ENCODE measurements around the gene ZNF664. TPM values are rescaled to one million over a fixed set of nuclear protein-coding genes. Genes with fewer than 3 reads are reported as not detected.

Gene ZNF664
- total RNA-seq, 2 experiments from 2014 or later = 54.4 to 56.8 TPM

DNA sequence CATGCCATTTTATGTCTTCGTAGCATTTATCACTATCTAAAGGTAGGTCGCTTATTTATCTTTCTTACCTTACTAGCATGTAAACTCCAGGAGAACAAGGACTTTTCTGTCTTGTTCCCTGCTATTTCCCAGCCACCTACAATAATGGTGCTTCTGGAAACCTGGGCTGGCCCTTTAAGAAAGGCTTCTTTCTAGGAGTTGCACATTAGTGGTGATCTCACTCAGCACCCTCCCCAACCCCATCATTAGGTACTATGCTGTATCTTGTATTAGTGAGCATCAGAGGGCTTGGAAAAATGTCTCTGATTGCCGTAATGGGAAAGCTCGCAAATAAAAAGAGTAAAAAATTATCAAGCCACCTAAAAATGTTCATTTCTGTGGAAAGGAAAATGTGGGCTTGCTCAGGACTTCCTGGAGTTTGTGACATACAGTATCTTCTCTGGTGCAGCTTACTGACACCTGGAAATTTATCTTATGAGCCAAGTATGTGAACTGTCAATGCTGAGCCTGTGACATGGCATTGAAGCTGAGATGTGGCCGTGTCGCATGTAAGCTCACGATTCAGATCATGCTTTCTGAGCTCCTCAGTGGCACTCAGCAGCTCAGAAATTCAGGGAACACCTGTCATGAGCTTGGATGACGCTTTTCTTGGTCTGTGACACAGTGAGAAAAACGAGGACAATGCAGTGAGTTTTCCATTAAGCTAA is 12.8 kb upstream of the ZNF664 start:
- Mint-ChIP-seq H3K27ac (no peak overlapping the region), H3K36me3 (peaks cover 2% of the 10 kb centered on the region), H3K27me3 (no peaks in the 10 kb centered on the region), H3K4me1 (no peaks in the 10 kb centered on the region), H3K4me3 (no peak overlapping the region), H3K9me3 (no peaks in the 10 kb centered on the region)
- no peak for DNase-seq

GRCh38 chr12:123960856-123961255 is 12.2 kb upstream of the ZNF664 start:
- DNase-seq = no peak
- H3K9me3 Mint-ChIP-seq = no peaks in the 10 kb centered on the region
- no peaks in the 10 kb centered on the region for H3K4me1 Mint-ChIP-seq
- no peak overlapping the region for H3K4me3 Mint-ChIP-seq
- H3K27ac Mint-ChIP-seq = no peak overlapping the region
- H3K36me3 Mint-ChIP-seq = peaks cover 2% of the 10 kb centered on the region
- H3K27me3 Mint-ChIP-seq = no peaks in the 10 kb centered on the region

- Mint-ChIP-seq H3K9me3 (no peaks in the 10 kb centered on the region), H3K27ac (no peak overlapping the region), H3K36me3 (no peaks in the 10 kb centered on the region), H3K4me3 (no peak overlapping the region), H3K4me1 (no peaks in the 10 kb centered on the region), H3K27me3 (no peaks in the 10 kb centered on the region)
- no peak for DNase-seq
Observed at GRCh38 chr12:123961585-123962345, 11.2 kb upstream of the ZNF664 start.

DNA sequence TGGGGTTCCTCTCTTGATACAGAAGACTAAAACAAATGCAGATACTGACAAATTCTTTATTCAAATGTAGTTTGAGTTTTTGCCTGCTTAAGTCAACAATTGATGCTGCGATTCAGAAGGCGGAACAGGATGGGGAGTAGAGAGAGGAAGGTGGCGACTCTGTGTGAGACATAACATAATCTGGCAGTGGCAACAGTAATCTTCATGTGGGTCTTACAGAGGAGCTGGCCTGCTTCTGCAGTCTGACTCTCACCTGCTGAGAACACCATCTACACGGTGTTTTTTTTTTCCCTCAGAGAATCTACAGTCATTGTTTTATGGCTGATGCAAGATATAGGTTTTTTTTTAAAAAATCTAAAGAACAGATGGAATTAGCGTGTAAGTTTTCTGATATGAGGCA is 10.5 kb upstream of the ZNF664 start:
- H3K9me3 Mint-ChIP-seq = no peaks in the 10 kb centered on the region
- no peaks in the 10 kb centered on the region for H3K4me1 Mint-ChIP-seq
- no peak overlapping the region for H3K4me3 Mint-ChIP-seq
- no peak for DNase-seq
- H3K27ac Mint-ChIP-seq = no peak overlapping the region
- no peaks in the 10 kb centered on the region for H3K36me3 Mint-ChIP-seq
- H3K27me3 Mint-ChIP-seq = no peaks in the 10 kb centered on the region

DNA sequence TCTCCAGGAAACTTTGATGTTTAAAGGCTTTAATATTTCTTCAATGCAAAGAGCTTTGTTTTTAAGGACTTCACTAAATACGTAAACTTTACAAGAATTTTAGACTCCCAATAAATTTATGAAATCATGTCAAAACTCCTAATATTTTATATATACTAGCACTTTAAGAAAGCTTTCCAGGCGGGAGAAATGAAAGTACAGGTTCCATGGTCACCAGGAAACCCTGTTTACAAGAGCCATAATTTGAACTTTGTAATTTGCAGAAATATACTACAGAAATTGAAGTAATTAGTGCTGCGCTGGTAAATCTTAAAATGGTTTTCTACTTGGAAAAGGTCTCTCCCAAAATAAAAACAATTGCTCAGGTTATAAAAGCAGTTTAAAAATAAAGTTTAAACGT is 9.2 kb upstream of the ZNF664 start:
- Mint-ChIP-seq H3K4me1 (no peaks in the 10 kb centered on the region), H3K9me3 (no peaks in the 10 kb centered on the region), H3K4me3 (no peak overlapping the region), H3K36me3 (no peaks in the 10 kb centered on the region), H3K27me3 (no peaks in the 10 kb centered on the region), H3K27ac (no peak overlapping the region)
- DNase-seq = no peak

DNA sequence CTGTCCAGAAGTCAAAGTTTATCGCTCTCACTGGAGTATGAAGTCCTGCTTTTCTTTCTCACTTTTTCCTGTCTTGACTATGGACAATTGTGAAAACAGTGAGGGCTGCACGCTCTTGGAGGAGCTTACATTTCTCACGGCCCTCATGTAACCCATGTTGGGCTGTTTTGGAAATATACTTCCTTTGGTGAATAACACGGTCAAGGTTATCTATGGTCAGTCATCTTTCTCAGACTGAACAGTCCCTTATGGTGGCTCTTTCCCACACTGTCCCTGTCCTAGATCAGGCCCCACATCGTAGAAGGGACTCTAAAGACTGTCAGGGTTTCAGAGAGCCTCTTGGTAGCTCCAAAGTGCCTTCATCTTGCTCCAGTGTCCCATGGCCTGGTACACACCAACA is 7.6 kb upstream of the ZNF664 start:
- no peak overlapping the region for H3K27ac Mint-ChIP-seq
- no peaks in the 10 kb centered on the region for H3K27me3 Mint-ChIP-seq
- H3K4me3 Mint-ChIP-seq = no peak overlapping the region
- peaks cover 9% of the 10 kb centered on the region for H3K4me1 Mint-ChIP-seq
- H3K36me3 Mint-ChIP-seq = no peaks in the 10 kb centered on the region
- no peak for DNase-seq
- H3K9me3 Mint-ChIP-seq = no peaks in the 10 kb centered on the region

DNA sequence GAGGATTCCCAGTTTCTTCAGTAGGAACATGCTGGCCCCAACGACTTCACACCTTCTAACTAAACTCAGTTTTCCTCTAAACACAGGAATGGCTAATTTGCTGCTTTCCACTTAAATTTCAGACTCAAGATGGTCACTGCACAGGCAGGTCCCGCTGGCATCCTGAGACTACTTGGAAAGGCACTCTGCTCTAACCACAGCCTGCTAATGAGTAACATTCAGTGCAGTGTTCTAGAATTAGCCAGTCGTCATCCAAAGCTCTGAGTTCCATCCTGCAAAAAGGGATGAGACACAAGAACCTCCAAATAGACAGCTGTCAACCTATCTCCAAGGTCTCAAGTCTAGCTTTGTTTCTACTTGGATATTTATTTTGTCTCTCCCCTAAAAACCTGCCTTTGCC is 6.4 kb upstream of the ZNF664 start:
- Mint-ChIP-seq H3K9me3 (no peaks in the 10 kb centered on the region), H3K27ac (no peak overlapping the region), H3K4me1 (peaks cover 14% of the 10 kb centered on the region), H3K36me3 (no peaks in the 10 kb centered on the region), H3K4me3 (no peak overlapping the region), H3K27me3 (no peaks in the 10 kb centered on the region)
- no peak for DNase-seq

- Mint-ChIP-seq H3K27ac (no peak overlapping the region), H3K9me3 (no peaks in the 10 kb centered on the region), H3K4me3 (no peak overlapping the region), H3K36me3 (no peaks in the 10 kb centered on the region), H3K4me1 (peaks cover 15% of the 10 kb centered on the region), H3K27me3 (no peaks in the 10 kb centered on the region)
- no peak for DNase-seq
Observed at GRCh38 chr12:123967121-123967586, 5.9 kb upstream of the ZNF664 start.

DNA sequence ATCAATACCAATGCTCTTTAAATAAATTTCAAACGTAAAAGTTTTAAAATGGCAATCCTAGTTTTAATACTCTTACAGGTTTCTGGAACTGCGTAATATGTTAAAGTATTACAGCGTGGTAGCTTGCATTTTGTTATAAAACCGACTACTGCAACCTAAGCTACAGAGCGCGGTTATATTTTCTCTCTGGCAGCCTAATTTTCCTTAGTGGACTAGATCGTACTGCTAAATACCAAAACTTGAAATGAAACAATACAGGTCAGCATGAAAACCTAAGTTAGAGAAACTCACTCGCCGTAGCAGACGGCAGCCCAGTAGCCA is 1.6 kb upstream of the ZNF664 start:
- peaks cover 30% of the 10 kb centered on the region for H3K4me1 Mint-ChIP-seq
- no peaks in the 10 kb centered on the region for H3K9me3 Mint-ChIP-seq
- H3K4me3 Mint-ChIP-seq = peak overlapping the region; percentile 89
- DNase-seq = no peak
- peak overlapping the region; percentile 54 for H3K27ac Mint-ChIP-seq
- no peaks in the 10 kb centered on the region for H3K27me3 Mint-ChIP-seq
- H3K36me3 Mint-ChIP-seq = peaks cover 11% of the 10 kb centered on the region

- no peaks in the 10 kb centered on the region for H3K9me3 Mint-ChIP-seq
- peak overlapping the region; percentile 54 for H3K27ac Mint-ChIP-seq
- DNase-seq = peak; percentile 39
- H3K4me3 Mint-ChIP-seq = peak overlapping the region; percentile 89
- H3K27me3 Mint-ChIP-seq = no peaks in the 10 kb centered on the region
- peaks cover 30% of the 10 kb centered on the region for H3K4me1 Mint-ChIP-seq
- H3K36me3 Mint-ChIP-seq = peaks cover 11% of the 10 kb centered on the region
Observed at GRCh38 chr12:123971770-123972456, 1.1 kb upstream of the ZNF664 start.

GRCh38 chr12:123973552-123974341 is 732 bp downstream of the ZNF664 start:
- Mint-ChIP-seq H3K27ac (peak overlapping the region; percentile 80), H3K4me1 (peaks cover 30% of the 10 kb centered on the region), H3K9me3 (no peaks in the 10 kb centered on the region), H3K27me3 (no peaks in the 10 kb centered on the region), H3K36me3 (peaks cover 13% of the 10 kb centered on the region), H3K4me3 (peak overlapping the region; percentile 92)
- peak; percentile 28 for DNase-seq

- Mint-ChIP-seq H3K27ac (no peak overlapping the region), H3K27me3 (no peaks in the 10 kb centered on the region), H3K36me3 (peaks cover 15% of the 10 kb centered on the region), H3K9me3 (no peaks in the 10 kb centered on the region), H3K4me1 (peaks cover 20% of the 10 kb centered on the region), H3K4me3 (no peak overlapping the region)
- DNase-seq = no peak
Observed at GRCh38 chr12:123976227-123976826, 3.3 kb downstream of the ZNF664 start.

- H3K27ac Mint-ChIP-seq = no peak overlapping the region
- DNase-seq = no peak
- peaks cover 17% of the 10 kb centered on the region for H3K4me1 Mint-ChIP-seq
- H3K36me3 Mint-ChIP-seq = peaks cover 15% of the 10 kb centered on the region
- no peak overlapping the region for H3K4me3 Mint-ChIP-seq
- H3K27me3 Mint-ChIP-seq = no peaks in the 10 kb centered on the region
- no peaks in the 10 kb centered on the region for H3K9me3 Mint-ChIP-seq
Observed at GRCh38 chr12:123979566-123979965, 6.6 kb downstream of the ZNF664 start.

- no peak for DNase-seq
- Mint-ChIP-seq H3K9me3 (no peaks in the 10 kb centered on the region), H3K4me3 (no peak overlapping the region), H3K36me3 (peaks cover 2% of the 10 kb centered on the region), H3K4me1 (peaks cover 20% of the 10 kb centered on the region), H3K27ac (no peak overlapping the region), H3K27me3 (no peaks in the 10 kb centered on the region)
Observed at GRCh38 chr12:123982269-123982668, 9.3 kb downstream of the ZNF664 start.

Data from activated naive CD8-positive, alpha-beta T cell treated with anti-CD3 and anti-CD28 coated beads for 36 hours (primary cell).